ENCODE results near the gene YEATS2.

YEATS2 gene

DNA sequence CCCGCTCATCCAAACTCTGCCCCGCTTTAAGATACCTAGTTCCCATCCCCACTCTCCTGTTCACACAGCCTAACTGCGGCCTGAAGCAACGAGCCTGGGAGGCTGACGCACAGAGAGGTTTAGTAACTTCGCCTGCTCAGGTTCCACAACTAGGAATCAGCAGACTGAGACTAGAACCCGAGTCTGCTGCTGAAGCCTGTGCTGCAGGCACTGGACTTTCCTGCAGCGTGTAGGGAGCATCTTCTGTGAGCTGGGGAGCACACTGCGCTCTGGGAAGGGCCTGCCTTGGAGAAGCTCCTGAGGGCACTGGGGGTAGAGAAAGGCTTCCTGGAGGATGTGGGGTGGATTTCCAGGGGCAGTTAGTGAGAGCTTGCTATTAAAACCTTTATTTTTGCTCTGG is 132.6 kb downstream of the YEATS2 start:
- no peak for DNase-seq (ENCODE audit: low spot score)
- FAIRE-seq = no peak

DNA sequence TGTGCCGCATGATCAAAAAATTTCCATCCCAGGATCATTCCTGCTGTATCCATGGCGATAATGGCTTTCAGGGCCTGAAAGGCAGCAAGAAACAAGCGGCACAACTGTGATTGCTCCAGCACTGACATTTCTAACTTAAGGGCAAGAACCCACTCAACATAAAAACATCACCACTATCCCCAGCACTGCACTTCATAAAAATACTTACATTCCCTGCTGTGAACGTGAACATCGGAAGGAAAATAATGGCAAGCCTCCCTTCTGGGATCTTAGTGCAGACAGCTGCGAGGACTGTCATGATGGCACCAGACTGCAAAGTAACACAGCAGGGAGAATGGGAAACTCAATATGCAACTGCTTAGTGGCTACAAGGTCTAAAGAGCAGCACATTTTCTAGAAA is 135.9 kb downstream of the YEATS2 start:
- FAIRE-seq (no peak), DNase-seq (ENCODE audit: low spot score) (no peak)

DNA sequence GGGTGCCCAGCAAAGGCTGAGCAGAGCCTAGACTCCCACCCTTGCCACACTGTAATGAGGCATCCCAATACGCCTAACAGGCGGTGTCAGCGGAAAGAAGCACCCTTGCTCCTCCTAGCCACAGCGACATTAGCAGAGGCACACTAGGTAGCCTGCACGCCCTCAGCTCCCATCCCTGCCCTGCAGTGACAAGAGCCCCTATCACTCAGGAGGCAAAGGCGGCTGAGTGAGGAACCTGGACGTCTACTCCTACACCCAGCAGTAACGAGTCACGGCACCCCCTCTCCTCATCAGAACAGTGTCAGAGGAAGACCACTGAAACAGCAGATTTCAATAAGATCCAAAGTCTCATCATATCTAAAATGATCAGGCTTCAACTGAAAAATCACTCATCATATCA is 139.8 kb downstream of the YEATS2 start:
- FAIRE-seq = no peak
- no peak for DNase-seq (ENCODE audit: low spot score)

DNA sequence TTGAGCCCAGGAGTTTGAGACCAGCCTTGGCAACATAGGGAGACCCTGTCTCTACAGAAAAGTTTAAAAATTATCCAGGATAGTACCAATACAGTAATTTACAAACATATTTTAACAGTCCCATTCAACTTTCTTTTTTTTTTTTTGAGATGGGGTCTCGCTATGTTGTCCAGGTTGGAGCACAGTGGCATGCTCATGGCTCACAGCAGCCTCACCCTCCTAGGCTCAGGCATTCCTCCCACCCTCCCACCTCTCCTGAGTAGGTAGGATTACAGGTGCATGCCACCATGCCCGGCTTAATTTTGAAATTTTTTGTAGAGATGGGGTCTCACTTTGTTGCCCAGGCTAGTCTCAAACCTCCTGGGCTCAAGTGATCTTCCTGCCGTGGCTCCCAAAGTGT is 140.3 kb downstream of the YEATS2 start:
- DNase-seq (ENCODE audit: low spot score) (no peak), FAIRE-seq (no peak)

DNA sequence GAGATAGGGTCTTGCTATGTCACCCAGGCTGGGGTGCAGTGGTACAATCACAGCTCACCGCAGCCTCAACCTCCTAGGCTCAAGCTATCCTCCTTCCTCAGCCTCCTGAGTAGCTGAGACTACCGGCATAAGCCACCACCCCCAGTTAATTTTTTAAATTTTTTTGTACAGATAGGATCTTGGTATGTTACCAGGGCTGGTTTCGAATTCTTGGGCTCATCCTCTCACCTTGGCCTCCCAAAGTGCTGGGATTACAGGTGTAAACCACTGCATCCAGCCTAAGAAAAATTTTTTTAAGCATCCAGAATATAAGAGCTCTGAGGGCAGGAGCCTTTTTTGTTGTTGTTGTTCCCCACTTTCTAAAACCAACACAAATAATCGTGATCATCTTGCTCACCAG is 142.2 kb downstream of the YEATS2 start:
- DNase-seq (ENCODE audit: low spot score) = no peak
- no peak for FAIRE-seq

DNA sequence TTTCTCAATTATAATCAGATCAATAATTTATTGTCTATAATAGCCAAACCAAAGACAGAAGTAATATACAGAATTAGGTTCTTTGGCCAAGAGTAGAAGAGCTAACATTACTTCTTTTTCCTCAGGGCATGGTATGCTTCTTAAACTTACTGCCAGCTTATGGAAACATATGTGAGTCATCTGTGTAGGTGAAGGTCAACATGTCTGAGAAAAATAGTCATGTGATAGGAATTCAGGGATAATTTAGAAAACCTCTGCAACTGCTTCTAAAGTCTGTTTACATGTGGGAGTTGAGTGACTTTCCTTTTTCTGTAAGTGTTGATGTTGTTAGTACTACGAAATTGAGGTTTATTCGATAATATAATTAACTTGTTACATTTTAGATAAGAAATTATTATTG is 147.0 kb downstream of the YEATS2 start:
- no peak for FAIRE-seq
- DNase-seq (ENCODE audit: low spot score) = peak; percentile 24

DNA sequence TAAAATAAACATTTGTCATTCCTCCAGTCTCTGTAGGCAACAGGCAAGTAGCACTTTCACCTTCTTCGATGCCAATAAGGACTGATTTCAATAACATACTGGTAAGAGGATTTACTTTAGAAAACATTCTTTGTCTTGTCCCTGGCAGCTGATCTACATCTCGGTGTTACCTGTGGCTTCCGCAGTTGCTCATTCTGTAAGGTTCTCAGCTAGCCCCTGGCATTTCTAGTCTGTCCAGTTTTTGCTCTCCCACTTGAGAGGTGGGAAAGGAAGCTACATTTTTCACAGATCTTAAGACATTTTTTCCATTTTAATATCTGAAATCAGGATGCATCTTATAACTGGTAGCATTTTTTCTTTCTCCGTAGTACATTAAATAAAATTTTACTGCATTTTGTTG is 147.5 kb downstream of the YEATS2 start:
- no peak for FAIRE-seq

DNA sequence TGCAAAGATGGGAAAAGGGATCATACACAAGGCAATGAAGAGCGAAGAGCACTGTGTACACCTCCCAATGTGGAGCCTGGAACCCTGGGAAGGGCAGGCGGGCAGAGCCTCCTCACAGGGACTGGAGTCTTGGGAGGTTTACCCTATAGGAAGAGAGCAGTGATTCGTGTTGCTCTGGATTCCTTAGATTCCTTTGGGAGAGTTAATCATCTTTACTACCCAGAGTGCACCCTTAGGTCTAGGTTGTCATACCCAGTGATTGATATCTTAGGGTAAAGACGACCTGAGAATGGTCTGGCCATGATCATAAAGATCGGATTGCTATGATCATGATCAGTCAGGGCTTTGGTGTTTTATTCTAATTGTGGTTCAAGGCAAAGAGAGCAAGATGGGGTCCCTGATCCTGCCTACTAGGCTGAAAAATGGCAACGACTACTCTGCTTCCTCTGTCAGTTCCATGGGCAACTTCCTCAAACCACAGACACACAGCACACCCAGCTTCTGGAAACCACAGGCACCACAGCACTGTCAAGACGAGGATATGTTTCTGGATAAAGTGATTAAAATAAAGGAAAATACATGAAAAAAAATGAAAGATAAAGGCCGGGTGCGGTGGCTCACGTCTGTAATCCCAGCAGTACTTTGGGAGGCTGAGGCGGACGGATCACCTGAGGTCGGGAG is 148.2 kb downstream of the YEATS2 start:
- FAIRE-seq (no peak), DNase-seq (ENCODE audit: low spot score) (no peak)

More for the DNA sequence above, 147.5 kb downstream of the YEATS2 start:
- DNase-seq (ENCODE audit: low spot score) = no peak

DNA sequence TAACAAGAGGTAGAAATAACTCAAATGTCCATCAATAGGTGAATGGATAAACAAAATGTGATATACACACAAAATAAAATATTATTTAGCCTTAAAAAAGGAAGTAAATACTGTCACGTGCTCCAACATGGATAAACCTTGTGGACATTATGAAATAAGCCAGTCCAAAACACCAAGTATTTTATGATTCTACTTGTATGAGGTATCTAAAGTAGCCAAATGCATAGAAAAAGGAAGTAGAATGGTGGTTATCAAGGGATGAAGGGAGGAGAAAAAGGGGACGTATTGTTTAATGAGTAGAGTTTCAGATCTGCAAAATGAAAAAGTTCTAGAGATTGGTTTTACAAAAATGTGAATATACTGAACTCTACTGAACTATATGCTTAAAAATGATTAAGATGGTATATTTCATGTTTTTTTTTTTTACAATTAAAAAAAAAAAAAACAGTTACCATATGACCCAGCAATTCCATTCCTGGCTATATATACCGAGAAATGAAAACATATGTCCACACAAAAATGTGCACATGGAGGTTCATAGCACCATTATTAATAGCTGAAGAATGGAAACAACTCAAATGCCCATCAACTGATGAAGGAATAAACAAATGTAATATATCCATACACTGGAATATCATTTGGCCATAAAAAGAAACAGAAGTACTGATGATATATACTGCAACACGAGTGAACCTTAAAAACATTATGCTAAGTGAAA is 156.9 kb downstream of the YEATS2 start:
- no peak for FAIRE-seq
- DNase-seq (ENCODE audit: low spot score) = no peak

DNA sequence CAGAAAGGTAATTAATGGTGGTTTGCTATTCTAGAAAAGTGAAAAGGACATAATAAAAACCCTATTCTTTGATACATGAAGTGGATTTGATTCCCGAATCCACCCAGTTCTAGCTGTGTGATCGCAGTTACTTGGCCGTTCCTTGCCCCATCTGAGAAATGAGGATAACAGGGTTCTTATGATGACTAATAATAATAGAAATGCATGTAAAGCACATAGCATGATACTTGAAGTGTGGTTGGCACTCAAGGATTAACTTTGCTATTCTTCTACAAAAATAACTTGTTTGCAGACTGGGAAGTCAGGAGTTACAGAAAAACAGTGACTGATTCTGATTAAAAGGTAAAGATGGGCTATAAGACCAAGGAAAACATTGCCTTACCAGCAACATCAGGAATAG is 160.3 kb downstream of the YEATS2 start:
- no peak for FAIRE-seq
- no peak for DNase-seq (ENCODE audit: low spot score)

Data from urothelium cell line (cell line).